GM19025 (cell line): ENCODE results near the gene NOD2.

ENCODE experiments used
- ATAC-seq: cut with Tn5 transposase; IDR thresholded peaks from one replicate; pipeline ENCODE4 v1.9.1; 2021; ENCODE audit warnings: mild to moderate bottlenecking, low read depth, moderate library complexity; ENCODE audit not compliant: unreplicated experiment

The NOD2 gene

GRCh38 chr16:50669741-50670140, 23.7 kb upstream of the NOD2 start:
- no peak for ATAC-seq

- no peak for ATAC-seq
Observed at GRCh38 chr16:50670476-50670875, 22.9 kb upstream of the NOD2 start.

- ATAC-seq = no peak
Observed at GRCh38 chr16:50671644-50672260, 21.7 kb upstream of the NOD2 start.

- no peak for ATAC-seq
Observed at GRCh38 chr16:50673496-50674275, 19.7 kb upstream of the NOD2 start.

- ATAC-seq = no peak
Observed at GRCh38 chr16:50674831-50675230, 18.6 kb upstream of the NOD2 start.

DNA sequence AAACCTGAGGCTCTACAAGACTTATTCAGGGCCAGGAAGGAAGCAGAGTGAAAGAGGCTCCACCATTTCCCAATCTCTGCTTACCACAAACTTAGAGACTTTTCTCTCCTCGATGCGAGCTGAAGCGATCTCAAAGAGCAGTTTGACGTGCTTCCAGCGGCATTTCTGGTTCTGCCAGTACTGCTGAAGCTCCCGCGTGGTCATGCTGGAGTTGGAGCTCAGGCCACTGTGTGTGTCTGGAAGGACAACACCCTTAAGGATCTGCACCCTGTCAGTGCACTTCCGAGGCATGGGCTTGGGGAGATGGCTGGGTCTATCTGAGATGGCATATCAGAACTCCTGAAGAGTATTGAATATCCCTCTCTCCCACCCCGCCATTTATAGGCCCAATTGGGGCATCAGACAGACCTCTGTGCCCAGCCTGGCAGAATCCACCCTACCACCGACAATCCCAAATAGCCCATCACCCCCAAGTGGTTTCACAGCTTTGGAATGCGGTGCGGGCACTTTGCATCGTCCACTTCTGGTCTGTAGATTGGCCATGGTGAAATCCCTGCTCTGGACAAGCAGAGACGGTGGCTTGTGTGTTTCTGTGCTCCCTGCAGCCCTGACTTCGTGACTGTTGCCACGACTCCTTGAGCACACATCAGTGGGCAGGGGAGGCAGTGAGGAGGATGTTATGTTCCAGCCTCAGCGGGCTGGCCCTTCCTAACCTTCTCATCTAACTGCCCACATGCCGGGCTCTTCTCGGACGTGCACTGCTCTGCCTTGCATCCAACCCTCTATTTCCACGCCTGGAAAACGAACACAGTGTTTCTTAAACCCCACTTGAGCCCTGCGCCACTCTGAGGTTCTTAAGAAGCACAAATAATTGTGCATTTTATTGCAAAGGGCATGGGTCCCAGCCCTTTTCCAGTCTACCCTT, 17.5 kb upstream of the NOD2 start:
- no peak for ATAC-seq

- no peak for ATAC-seq
Observed at GRCh38 chr16:50676684-50677225, 16.7 kb upstream of the NOD2 start.

GRCh38 chr16:50677351-50677750, 16.1 kb upstream of the NOD2 start:
- ATAC-seq = no peak

DNA sequence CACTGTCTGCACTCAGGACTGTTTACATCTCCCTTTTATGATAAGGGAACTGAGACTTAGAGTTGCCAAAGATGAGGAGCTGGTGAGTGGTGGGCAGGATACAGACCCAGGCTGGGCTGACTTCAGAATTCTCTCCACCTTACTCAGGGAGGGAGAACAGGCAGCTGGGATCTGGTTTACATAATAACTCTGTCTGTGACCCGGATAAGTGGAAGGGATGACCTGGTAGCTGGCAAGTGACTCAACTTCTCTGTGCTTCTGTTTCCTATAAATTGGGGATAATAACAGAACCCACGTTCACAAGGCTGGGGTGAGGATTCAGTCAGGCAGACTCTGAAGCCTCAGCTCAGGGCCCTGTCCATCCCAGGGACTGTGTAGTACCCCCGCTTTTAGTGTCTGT, 14.9 kb upstream of the NOD2 start:
- ATAC-seq = no peak

DNA sequence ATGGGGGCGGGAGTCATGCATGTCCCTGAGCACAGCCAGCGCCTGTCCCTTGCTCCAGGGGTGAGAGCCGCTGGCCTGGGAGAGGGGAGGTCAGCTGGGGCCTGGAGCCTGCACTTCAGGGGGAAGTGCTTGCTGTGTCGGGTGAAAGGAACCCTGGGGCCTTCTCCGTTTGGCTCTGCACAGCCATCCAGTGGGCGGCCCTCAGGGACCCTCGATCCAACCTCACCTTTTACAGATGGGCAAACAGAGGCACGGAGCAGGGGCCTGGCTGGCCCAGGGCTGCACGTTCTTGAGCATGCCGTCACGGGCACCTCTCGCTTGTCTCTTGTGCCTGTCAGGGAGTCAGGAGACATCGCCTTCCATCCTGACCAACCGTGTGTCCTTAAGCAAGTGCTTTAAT, 14.1 kb upstream of the NOD2 start:
- ATAC-seq = no peak

DNA sequence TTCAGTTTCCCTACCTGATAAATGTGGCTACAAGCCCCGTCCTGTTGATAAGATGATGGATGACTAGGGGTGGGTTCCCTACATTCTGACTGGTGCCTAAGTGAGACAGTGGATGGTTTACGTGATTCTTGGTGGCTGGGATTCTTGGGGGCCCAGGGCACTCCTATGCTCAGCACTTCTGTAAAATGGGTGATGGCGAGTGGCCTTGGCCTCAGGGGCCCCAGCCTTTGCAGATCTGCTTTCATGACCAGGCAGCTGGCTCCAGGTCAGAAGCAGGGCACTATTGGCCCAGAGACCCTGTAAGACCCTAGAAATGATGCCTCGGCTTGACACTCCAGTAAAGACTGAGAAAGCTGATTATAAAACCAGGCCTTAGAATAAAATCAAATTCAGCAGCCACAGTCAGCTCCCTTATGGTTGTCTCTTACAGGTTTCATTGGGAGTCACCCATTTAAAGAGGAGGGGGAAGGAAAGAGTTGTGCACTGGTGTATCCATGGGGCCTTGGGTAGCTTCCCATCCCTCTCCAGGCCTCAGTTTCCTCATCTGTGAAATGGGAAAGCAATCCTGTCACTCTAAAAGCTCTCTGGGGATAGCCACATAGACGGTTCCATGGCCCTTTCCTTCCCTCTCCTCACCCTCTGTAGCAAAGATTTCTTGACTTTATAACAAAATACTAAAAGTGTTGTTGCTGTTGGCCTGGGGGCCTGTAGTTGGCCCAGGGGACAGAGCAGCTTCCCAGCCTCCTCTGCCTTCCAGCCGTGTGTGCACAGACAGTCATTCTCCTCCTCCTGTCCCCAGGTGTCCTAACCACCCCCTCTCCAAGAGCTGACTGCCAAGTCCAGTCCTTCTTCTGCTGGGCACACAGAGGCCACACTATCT, 13.5 kb upstream of the NOD2 start:
- ATAC-seq = no peak

GRCh38 chr16:50680556-50680893, 12.9 kb upstream of the NOD2 start:
- ATAC-seq = no peak

DNA sequence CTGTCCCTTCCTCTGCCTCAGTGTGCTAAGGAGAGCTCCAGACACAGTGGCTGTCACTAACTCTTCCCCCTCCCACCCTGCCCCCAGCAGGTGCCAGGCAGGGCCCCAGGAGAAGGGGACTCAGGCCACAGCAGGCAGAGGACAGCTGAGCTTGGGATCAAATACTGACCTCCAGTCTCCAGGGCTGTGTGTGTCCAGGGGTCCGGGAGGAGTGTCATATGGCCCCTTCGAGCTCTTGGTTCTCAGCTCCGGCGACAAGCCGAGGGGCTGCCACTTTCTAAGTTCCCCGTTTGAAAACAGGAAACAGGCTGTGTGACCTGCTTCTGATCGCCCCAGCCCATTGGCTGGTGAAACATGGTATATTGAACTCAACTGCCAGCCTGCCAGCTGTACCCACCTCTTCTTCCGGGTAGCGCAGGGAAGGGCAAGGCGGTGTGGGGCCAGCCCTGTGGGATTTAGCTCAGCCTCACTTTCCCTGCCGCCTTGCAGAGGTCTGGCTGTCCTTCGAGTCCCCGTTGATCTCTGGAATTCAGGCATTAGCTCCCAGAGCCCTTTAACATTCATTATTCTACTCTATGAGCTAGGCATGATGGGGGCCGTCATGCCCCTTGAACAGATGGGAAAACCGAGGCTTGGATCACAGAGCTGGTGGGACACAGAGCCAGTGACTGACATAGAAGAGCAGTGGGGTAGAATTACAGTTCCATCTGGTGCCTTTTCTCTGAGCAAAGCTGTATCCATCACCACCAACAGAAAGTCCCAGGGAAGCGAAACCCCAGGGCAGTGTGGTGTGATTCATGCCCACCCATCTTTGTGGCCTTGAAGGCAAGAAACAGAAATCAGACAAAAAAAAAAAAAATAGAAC, 12.2 kb upstream of the NOD2 start, which contains the start of gene SNX20:
Gene SNX20, minus strand, starts transcription at position 292 of the 865 bp plus-strand sequence. CDS start 3,786 bp downstream, outside the sequence.
- ATAC-seq = peak; percentile 49

DNA sequence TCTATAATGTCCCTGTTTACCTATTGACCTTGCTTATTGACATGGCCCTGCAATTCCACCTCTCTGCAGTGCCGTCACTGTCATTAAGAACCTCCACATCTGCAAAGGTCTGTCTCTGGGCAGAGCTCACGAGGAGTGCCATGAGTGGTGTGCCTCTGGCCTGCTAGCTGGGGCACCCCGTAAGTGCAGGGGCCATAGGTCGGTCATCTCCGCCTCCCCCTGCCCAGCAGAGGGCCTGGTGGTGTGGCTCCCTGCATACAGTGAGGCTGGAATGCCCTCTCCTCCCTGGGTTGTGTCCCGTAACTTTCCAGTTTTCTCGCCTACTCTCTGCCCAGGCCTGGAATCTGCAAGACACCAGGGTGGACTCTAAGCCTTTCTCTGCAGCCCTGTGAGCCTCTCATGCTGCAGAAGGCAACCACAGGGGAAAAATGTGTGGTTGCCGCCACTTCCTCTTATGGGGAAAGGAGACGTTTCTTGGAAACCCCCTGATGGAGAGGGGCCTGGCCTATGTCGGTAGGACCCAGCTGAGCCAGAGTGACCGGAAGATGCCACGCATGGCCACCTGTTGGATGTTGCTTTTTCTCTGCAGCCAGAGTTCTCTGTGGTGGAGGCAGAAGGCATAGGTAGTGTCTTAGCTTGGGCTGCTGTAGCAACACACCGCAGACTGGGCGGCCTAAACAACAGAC, 9.6 kb upstream of the NOD2 start:
- ATAC-seq = peak; percentile 65

DNA sequence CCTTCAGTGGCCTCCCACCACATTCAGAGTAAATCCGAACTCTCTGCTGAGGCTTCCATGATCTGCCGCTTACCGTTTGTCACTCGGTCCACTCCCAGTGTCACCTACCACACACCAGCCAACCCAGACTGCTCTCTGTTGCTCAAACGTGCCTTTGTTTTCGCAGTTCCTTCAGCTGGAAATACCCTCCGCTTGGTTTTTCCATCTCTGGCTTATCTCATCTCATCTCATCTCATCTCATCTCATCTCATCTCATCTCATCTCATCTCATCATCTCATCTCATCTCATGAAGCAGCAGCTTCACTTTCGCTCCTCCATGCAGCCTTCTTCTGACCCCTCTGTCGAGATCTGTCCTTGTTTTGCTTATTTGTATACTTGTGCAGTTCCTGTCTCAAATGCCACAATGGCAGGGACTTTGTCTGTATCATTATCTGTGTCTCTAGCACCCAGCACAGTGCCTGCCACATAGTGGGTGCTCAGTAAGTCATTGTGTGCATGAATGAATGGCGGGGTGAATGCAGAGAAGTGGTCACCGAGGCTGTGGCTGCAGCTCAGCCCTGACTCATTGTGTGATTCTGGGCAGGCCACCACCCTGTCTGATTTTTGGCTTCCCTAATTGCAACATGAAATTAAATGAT, 8.5 kb upstream of the NOD2 start:
- ATAC-seq = peak; percentile 22

GRCh38 chr16:50685462-50686063, 7.8 kb upstream of the NOD2 start:
- no peak for ATAC-seq

GRCh38 chr16:50688083-50688482, 5.3 kb upstream of the NOD2 start:
- ATAC-seq = no peak

DNA sequence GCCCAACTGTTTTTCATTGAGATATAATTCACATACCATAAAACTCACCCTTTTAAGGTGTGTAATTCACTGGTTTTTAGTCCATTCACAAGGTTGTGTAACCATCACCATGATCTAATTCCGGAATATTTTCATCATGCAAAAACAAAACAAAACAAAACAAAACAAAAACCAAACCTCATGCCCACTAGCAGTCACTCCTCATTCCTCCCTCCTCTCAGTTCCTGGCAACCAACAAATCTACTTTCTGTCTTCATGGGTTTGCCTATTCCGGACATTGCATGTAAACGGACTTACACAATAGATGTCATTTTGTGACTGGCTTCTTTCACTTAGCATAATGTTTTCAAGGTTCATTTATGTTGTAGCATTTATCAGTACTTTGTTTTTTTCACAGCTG, 4.5 kb upstream of the NOD2 start:
- ATAC-seq = no peak
